ENCODE measurements around the gene EVA1C. TPM values are rescaled to one million over a fixed set of nuclear protein-coding genes. Genes with fewer than 3 reads are reported as not detected.
"Not testable (repeated sequence)": the region's sequence is repeated elsewhere in the genome, so short reads cannot be mapped to it uniquely, and the experiment has no call there.

EVA1C gene
- total RNA-seq, 1 experiment from 2014 or later: 0.98 TPM

- Histone ChIP-seq H2AFZ (ENCODE audit: low read length) (no peak overlapping the region), H3K27ac (ENCODE audit: insufficient read length, low read depth, low read length) (no peak overlapping the region), H2BK12ac (ENCODE audit: insufficient read length, low read depth, low read length) (no peak overlapping the region), H4K20me1 (ENCODE audit: control insufficient read depth, insufficient read depth, insufficient read length) (no peaks in the 10 kb centered on the region), H3K18ac (ENCODE audit: insufficient read length, low read depth, low read length) (no peak overlapping the region), H3K9me3 (ENCODE audit: control insufficient read depth, low read depth, low read length) (no peaks in the 10 kb centered on the region), H3T11ph (ENCODE audit: low read length) (no peak overlapping the region), H2BK5ac (ENCODE audit: insufficient read length, low read length) (no peak overlapping the region), H4K91ac (ENCODE audit: insufficient read length, low read depth, low read length) (no peak overlapping the region), H3K14ac (ENCODE audit: insufficient read depth, low read length) (no peak overlapping the region), H2BK15ac (ENCODE audit: low read depth, low read length) (no peak overlapping the region), H3K79me1 (ENCODE audit: insufficient read depth, low read depth, low read length, poor library complexity, severe bottlenecking) (no peaks in the 10 kb centered on the region), H3K23me2 (ENCODE audit: insufficient read length, low read depth, low read length, poor library complexity, severe bottlenecking) (no peaks in the 10 kb centered on the region), H2AK5ac (ENCODE audit: insufficient read length, low read length) (no peak overlapping the region), H3K79me2 (ENCODE audit: insufficient read depth, low read length) (no peaks in the 10 kb centered on the region), H3K9ac (ENCODE audit: extremely low read depth, insufficient read length, low read length) (no peak overlapping the region), H3K4me2 (ENCODE audit: insufficient read depth, insufficient read length, low read length) (no peak overlapping the region), H3K4ac (ENCODE audit: low read depth, low read length) (no peak overlapping the region), H4K5ac (ENCODE audit: insufficient read length, low read depth, low read length) (no peak overlapping the region), H3K56ac (ENCODE audit: insufficient read length, low read depth, low read length) (no peak overlapping the region), H3K27me3 (ENCODE audit: insufficient read depth, low read length) (no peaks in the 10 kb centered on the region), H3K23ac (ENCODE audit: insufficient read length, low read depth, low read length) (no peak overlapping the region), H2BK120ac (ENCODE audit: low read depth, low read length, poor library complexity, severe bottlenecking) (no peak overlapping the region), H2BK20ac (ENCODE audit: low read depth, low read length, poor library complexity, severe bottlenecking) (no peak overlapping the region), H3K4me1 (ENCODE audit: insufficient read depth, low read length) (no peaks in the 10 kb centered on the region), H4K8ac (replicated peaks; ENCODE audit: insufficient read length, low read depth, low read length) (no peak overlapping the region)
- peaks cover 4% of the 10 kb centered on the region for H3K27me3 Mint-ChIP-seq (ENCODE audit: low read depth)
- peaks cover 8 to 10% (median 9%) of the 10 kb centered on the region in 3 experiments; a peak in 6 of 7 replicates for H3K36me3 Mint-ChIP-seq (ENCODE audit: insufficient read depth in 1 of 3, low read depth in 3 of 3)
- no peak overlapping the region for H3K27ac Mint-ChIP-seq
- no peak for DNase-seq
- peaks cover 14% of the 10 kb centered on the region in 2 experiments for H3K9me3 Mint-ChIP-seq
- no peak for TF ChIP-seq CTCF (conservative IDR thresholded peaks at IDR 0.05)
- no peak overlapping the region for H3K4me3 Mint-ChIP-seq
- no CpG with 5 or more reads among the region's 4 CpGs for WGBS (ENCODE audit: extremely low coverage, insufficient read length, low lambda C conversion rate)
- H3K4me1 Mint-ChIP-seq: peaks cover 16 to 18% of the 10 kb centered on the region in 2 experiments
These were observed 117.2 kb downstream of the EVA1C start for GRCh38 chr21:32529679-32530078.

GRCh38 chr21:32530809-32531208 is 118.3 kb downstream of the EVA1C start:
- H3K56ac ChIP-seq (ENCODE audit: insufficient read length, low read depth, low read length); H3K4me2 ChIP-seq (ENCODE audit: insufficient read depth, insufficient read length, low read length); H3K27me3 Mint-ChIP-seq (ENCODE audit: low read depth); H3K79me1 ChIP-seq (ENCODE audit: insufficient read depth, low read depth, low read length, poor library complexity, severe bottlenecking); H3K27ac ChIP-seq (ENCODE audit: insufficient read length, low read depth, low read length); H3K36me3 Mint-ChIP-seq (ENCODE audit: insufficient read depth in 1 of 3, low read depth in 3 of 3); H2BK5ac ChIP-seq (ENCODE audit: insufficient read length, low read length); H3K4me1 ChIP-seq (ENCODE audit: insufficient read depth, low read length); H3K14ac ChIP-seq (ENCODE audit: insufficient read depth, low read length); H2BK12ac ChIP-seq (ENCODE audit: insufficient read length, low read depth, low read length); H3T11ph ChIP-seq (ENCODE audit: low read length); H3K4me3 Mint-ChIP-seq; DNase-seq; H4K8ac ChIP-seq (replicated peaks; ENCODE audit: insufficient read length, low read depth, low read length); H3K9ac ChIP-seq (ENCODE audit: extremely low read depth, insufficient read length, low read length); H2BK15ac ChIP-seq (ENCODE audit: low read depth, low read length); H4K5ac ChIP-seq (ENCODE audit: insufficient read length, low read depth, low read length); H3K4ac ChIP-seq (ENCODE audit: low read depth, low read length); H2AK5ac ChIP-seq (ENCODE audit: insufficient read length, low read length); H2BK120ac ChIP-seq (ENCODE audit: low read depth, low read length, poor library complexity, severe bottlenecking); H3K79me2 ChIP-seq (ENCODE audit: insufficient read depth, low read length); H4K91ac ChIP-seq (ENCODE audit: insufficient read length, low read depth, low read length); H2AFZ ChIP-seq (ENCODE audit: low read length); H3K23me2 ChIP-seq (ENCODE audit: insufficient read length, low read depth, low read length, poor library complexity, severe bottlenecking); H2BK20ac ChIP-seq (ENCODE audit: low read depth, low read length, poor library complexity, severe bottlenecking); H4K20me1 ChIP-seq (ENCODE audit: control insufficient read depth, insufficient read depth, insufficient read length); H3K27me3 ChIP-seq (ENCODE audit: insufficient read depth, low read length); H3K23ac ChIP-seq (ENCODE audit: insufficient read length, low read depth, low read length); H3K18ac ChIP-seq (ENCODE audit: insufficient read length, low read depth, low read length); H3K9me3 ChIP-seq (ENCODE audit: control insufficient read depth, low read depth, low read length): not testable (repeated sequence)
- peak overlapping the region in 1 of 3 experiments; percentile 34; a peak in 1 of 7 replicates for H3K27ac Mint-ChIP-seq
- H3K9me3 Mint-ChIP-seq: peaks cover 14% of the 10 kb centered on the region in 2 experiments
- peaks cover 8 to 11% of the 10 kb centered on the region in 2 experiments for H3K4me1 Mint-ChIP-seq
- no CpG with 5 or more reads among the region's 7 CpGs for WGBS (ENCODE audit: extremely low coverage, insufficient read length, low lambda C conversion rate)
